HCT116 (cell line): Measurements from ENCODE around the gene GALNT17. TPM values are rescaled to one million over a fixed set of nuclear protein-coding genes. Genes with fewer than 3 reads are reported as not detected.

Experiments
- ATAC-seq: fragments of 200-7000 bp; cut with Tn5 transposase; 2 replicates; pipeline ENCODE4 v1.9.1; 2020; ENCODE audit warnings: mild to moderate bottlenecking, moderate library complexity
- BruUV-seq: library from RNA; stranded (reverse); fragments of 400-500 nt; replicated peaks from 2 replicates; lab custom pipeline; 2021; lab: Mats Ljungman, UMichigan
- CTCF ChIA-PET: fragments of 300-600 bp; sonication (Branson Sonifier 250); formaldehyde crosslinking; loops from one replicate; lab custom pipeline; 2021; ENCODE audit warnings: antibody characterized with exemption; lab: Charles Lee
- POLR2A ChIA-PET: fragments of 300-600, 350-600 bp; sonication (Branson Sonifier 250); formaldehyde crosslinking; loops from one replicate; lab custom pipeline; 2021; ENCODE audit warnings: antibody characterized with exemption; lab: Charles Lee
- RAD21 ChIA-PET, 2 experiments: fragments of 300-600 bp; sonication (Branson Sonifier 250); formaldehyde crosslinking; loops; one replicate each; lab custom pipeline; 2023; ENCODE audit warnings: low total read pairs in 2 of 2; ENCODE audit not compliant: uncharacterized antibody in 2 of 2, unreplicated experiment in 2 of 2, low non-redundant PET in 1 of 2; lab: Charles Lee
- DNase-seq: peaks from one replicate; pipeline ENCODE4 v3.0.0-alpha.2; 2010; ENCODE audit warnings: low read depth, low spot score
- H2AFZ ChIP-seq: fragments of 200-600 bp; shearing (Covaris generic), sonication (generic); 2 replicates; pipeline ENCODE4 v1.6.1; 2017; ENCODE audit warnings: low read depth, mixed run types, mixed read lengths, antibody characterized with exemption, low read length; ENCODE audit not compliant: poor library complexity, severe bottlenecking
- H3K27ac ChIP-seq: 2 replicates; pipeline ENCODE4 v1.5.1; 2012; ENCODE audit warnings: low read depth, low read length
- H3K27me3 ChIP-seq: fragments of 200-600 bp; sonication (generic); 2 replicates; pipeline ENCODE4 v1.6.1; 2016; ENCODE audit warnings: mixed run types, low read length, mixed read lengths; ENCODE audit not compliant: insufficient read depth
- H3K36me3 ChIP-seq, 2 experiments: fragments of 200-500 bp in 1 of 2; fragments of 200-600 bp in 1 of 2; sonication (Bioruptor generic) in 1 of 2; sonication (generic) in 1 of 2; 2 replicates each; pipeline versions ENCODE4 v1.5.1 to v1.6.1; 2014 to 2016; ENCODE audit warnings: low read length in 2 of 2, inconsistent platforms in 1 of 2, mixed read lengths in 1 of 2, mixed run types in 1 of 2; ENCODE audit not compliant: insufficient read depth in 2 of 2, control insufficient read depth in 1 of 2
- H3K4me1 ChIP-seq, 2 experiments: fragments of 200-600 bp in 1 of 2; sonication (generic) in 1 of 2; 2 replicates each; pipeline versions ENCODE4 v1.5.1 to v1.6.1; 2012 to 2017; ENCODE audit warnings: low read length in 2 of 2, inconsistent platforms in 1 of 2, mild to moderate bottlenecking in 1 of 2, mixed read lengths in 1 of 2, mixed run types in 1 of 2, moderate library complexity in 1 of 2; ENCODE audit not compliant: insufficient read depth in 2 of 2, control insufficient read depth in 1 of 2
- H3K4me2 ChIP-seq: fragments of 200-600 bp; sonication (generic); 2 replicates; pipeline ENCODE4 v1.6.1; 2017; ENCODE audit warnings: mixed run types, low read length, mixed read lengths
- H3K4me3 ChIP-seq, 2 experiments: fragments of 200-600 bp in 1 of 2; sonication (generic) in 1 of 2; replicated peaks in 1 of 2; 2 replicates each; pipeline ENCODE4 v1.5.1; 2011 to 2016; ENCODE audit warnings: low read length in 2 of 2, control low read depth in 1 of 2, low read depth in 1 of 2, mild to moderate bottlenecking in 1 of 2, mixed read lengths in 1 of 2, mixed run types in 1 of 2
- H3K79me2 ChIP-seq: fragments of 200-600 bp; sonication (generic); 2 replicates; pipeline ENCODE4 v1.6.1; 2017; ENCODE audit warnings: mild to moderate bottlenecking, mixed run types, low read length, moderate library complexity, mixed read lengths; ENCODE audit not compliant: insufficient read depth
- H3K9ac ChIP-seq: fragments of 200-600 bp; sonication (generic); 2 replicates; pipeline ENCODE4 v1.6.1; 2016; ENCODE audit warnings: low read length, mixed read lengths
- H3K9me2 ChIP-seq: fragments of 200-600 bp; sonication (generic), shearing (Covaris generic); 2 replicates; pipeline ENCODE4 v1.6.1; 2017; ENCODE audit warnings: mixed run types, mild to moderate bottlenecking, moderate library complexity; ENCODE audit not compliant: insufficient read depth
- H3K9me3 ChIP-seq, 2 experiments: fragments of 200-500 bp in 1 of 2; fragments of 200-600 bp in 1 of 2; sonication (Bioruptor generic) in 1 of 2; sonication (generic) in 1 of 2; 2 replicates each; pipeline ENCODE4 v1.6.1; 2014 to 2017; ENCODE audit warnings: low read length in 2 of 2, mixed read lengths in 2 of 2, inconsistent platforms in 1 of 2, low read depth in 1 of 2, mild to moderate bottlenecking in 1 of 2, mixed run types in 1 of 2, moderate library complexity in 1 of 2; ENCODE audit not compliant: control insufficient read depth in 1 of 2, insufficient read depth in 1 of 2
- H4K20me1 ChIP-seq: fragments of 200-600 bp; sonication (generic), shearing (Covaris generic); 2 replicates; pipeline ENCODE4 v1.6.1; 2017; ENCODE audit warnings: mixed run types, mild to moderate bottlenecking, moderate library complexity; ENCODE audit not compliant: insufficient read depth
- CBX3 ChIP-seq: IDR thresholded peaks from 2 replicates; pipeline ENCODE4 v1.6.1; 2012; ENCODE audit warnings: low read depth
- CEBPB ChIP-seq: IDR thresholded peaks from 2 replicates; pipeline ENCODE4 v1.6.1; 2012; ENCODE audit warnings: low read depth
- EZH2 ChIP-seq: fragments of 200-600 bp; sonication (generic); IDR thresholded peaks from 2 replicates; pipeline ENCODE4 v1.6.1; 2017; ENCODE audit warnings: antibody characterized with exemption, mixed run types
- POLR2AphosphoS5 ChIP-seq: IDR thresholded peaks from 2 replicates; pipeline ENCODE4 v1.6.1; 2011; ENCODE audit warnings: mild to moderate bottlenecking, low read depth, low read length, moderate library complexity
- RAD21 ChIP-seq: IDR thresholded peaks from 2 replicates; pipeline ENCODE4 v1.6.1; 2012; ENCODE audit warnings: low read depth, mild to moderate bottlenecking
- SIN3A ChIP-seq: IDR thresholded peaks from 2 replicates; pipeline ENCODE4 v1.6.1; 2012; ENCODE audit warnings: low read depth
- SP1 ChIP-seq: IDR thresholded peaks from 2 replicates; pipeline ENCODE4 v1.6.1; 2012; ENCODE audit warnings: low read depth
- YY1 ChIP-seq: IDR thresholded peaks from 2 replicates; pipeline ENCODE4 v1.6.1; 2011; ENCODE audit warnings: low read length, low read depth, moderate library complexity, mild to moderate bottlenecking; ENCODE audit not compliant: insufficient replicate concordance; ENCODE audit errors: extremely low read depth
- ZNF274 ChIP-seq: fragments of 200-500 bp; sonication (Bioruptor generic); IDR thresholded peaks from 2 replicates; pipeline ENCODE4 v1.6.1; 2014; ENCODE audit warnings: mild to moderate bottlenecking, low read depth, low read length, inconsistent platforms
- intact Hi-C: fragments of 100-400 bp; cut with micrococcal nuclease; formaldehyde crosslinking; loops from 2 replicates; pipeline ENCODE4 v1.10.0; 2022
- total RNA-seq: library from RNA; stranded (reverse); gene quantifications from one replicate; pipeline ENCODE4 v1.2.1, GENCODE V29; 2021; ENCODE audit not compliant: unreplicated experiment
- TF ChIP-seq, protein P1 (sequence below): IDR thresholded peaks from 2 replicates; pipeline ENCODE4 v1.6.1; 2011; ENCODE audit warnings: mild to moderate bottlenecking, low read length, moderate library complexity; ENCODE audit not compliant: insufficient replicate concordance; ENCODE audit errors: extremely low read depth
- TF ChIP-seq, protein P2 (sequence below): IDR thresholded peaks from 2 replicates; pipeline ENCODE4 v1.6.1; 2012; ENCODE audit warnings: low read depth

The GALNT17 gene
- total RNA-seq, 1 experiment from 2014 or later: not detected

DNA sequence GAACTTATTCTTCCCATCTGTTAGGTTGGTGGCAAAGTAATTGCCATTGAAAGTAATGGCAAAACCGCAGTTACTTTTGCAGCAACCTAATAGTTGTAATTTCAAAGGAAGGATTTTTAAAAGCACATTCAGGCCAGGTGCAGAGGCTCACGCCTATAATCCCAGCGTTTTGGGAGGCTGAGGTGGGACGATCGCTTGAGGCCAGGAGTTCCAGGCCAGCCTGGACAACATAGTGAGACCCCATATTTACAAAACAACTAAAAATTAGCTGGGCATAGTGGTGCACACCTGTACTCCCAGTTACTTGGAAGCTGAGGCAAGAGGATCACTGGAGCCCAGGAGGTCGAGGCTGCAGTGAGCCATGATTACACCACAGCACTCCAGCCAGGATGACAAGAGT, 374.9 kb downstream of the GALNT17 start:
- BruUV-seq: no TSS peak

More for the DNA sequence above, 374.9 kb downstream of the GALNT17 start:
- Histone ChIP-seq H3K4me3 (no peak overlapping the region), H3K36me3 (no peaks in the 10 kb centered on the region), H3K79me2 (no peaks in the 10 kb centered on the region), H3K9ac (no peak overlapping the region), H3K4me1 (no peaks in the 10 kb centered on the region), H3K9me2 (no peaks in the 10 kb centered on the region), H2AFZ (no peak overlapping the region), H3K27ac (no peak overlapping the region), H4K20me1 (no peaks in the 10 kb centered on the region), H3K9me3 (peaks cover 0 to 26% of the 10 kb centered on the region in 2 experiments; a peak in 1 of 4 replicates), H3K27me3 (no peaks in the 10 kb centered on the region), H3K4me2 (no peak overlapping the region)
- DNase-seq: no peak
- ChIA-PET POLR2A (no interaction called here), CTCF (no interaction called here), RAD21 (no interaction called here)
- no peak for ATAC-seq
- intact Hi-C loops: no loop called here
- TF ChIP-seq SIN3A (no peak), SP1 (no peak), POLR2AphosphoS5 (no peak), CEBPB (no peak), CBX3 (no peak), ZNF274 (no peak), RAD21 (no peak), YY1 (no peak), EZH2 (no peak)
- TF ChIP-seq, protein P1, sequence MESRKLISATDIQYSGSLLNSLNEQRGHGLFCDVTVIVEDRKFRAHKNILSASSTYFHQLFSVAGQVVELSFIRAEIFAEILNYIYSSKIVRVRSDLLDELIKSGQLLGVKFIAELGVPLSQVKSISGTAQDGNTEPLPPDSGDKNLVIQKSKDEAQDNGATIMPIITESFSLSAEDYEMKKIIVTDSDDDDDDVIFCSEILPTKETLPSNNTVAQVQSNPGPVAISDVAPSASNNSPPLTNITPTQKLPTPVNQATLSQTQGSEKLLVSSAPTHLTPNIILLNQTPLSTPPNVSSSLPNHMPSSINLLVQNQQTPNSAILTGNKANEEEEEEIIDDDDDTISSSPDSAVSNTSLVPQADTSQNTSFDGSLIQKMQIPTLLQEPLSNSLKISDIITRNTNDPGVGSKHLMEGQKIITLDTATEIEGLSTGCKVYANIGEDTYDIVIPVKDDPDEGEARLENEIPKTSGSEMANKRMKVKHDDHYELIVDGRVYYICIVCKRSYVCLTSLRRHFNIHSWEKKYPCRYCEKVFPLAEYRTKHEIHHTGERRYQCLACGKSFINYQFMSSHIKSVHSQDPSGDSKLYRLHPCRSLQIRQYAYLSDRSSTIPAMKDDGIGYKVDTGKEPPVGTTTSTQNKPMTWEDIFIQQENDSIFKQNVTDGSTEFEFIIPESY: no peak
- TF ChIP-seq, protein P2, sequence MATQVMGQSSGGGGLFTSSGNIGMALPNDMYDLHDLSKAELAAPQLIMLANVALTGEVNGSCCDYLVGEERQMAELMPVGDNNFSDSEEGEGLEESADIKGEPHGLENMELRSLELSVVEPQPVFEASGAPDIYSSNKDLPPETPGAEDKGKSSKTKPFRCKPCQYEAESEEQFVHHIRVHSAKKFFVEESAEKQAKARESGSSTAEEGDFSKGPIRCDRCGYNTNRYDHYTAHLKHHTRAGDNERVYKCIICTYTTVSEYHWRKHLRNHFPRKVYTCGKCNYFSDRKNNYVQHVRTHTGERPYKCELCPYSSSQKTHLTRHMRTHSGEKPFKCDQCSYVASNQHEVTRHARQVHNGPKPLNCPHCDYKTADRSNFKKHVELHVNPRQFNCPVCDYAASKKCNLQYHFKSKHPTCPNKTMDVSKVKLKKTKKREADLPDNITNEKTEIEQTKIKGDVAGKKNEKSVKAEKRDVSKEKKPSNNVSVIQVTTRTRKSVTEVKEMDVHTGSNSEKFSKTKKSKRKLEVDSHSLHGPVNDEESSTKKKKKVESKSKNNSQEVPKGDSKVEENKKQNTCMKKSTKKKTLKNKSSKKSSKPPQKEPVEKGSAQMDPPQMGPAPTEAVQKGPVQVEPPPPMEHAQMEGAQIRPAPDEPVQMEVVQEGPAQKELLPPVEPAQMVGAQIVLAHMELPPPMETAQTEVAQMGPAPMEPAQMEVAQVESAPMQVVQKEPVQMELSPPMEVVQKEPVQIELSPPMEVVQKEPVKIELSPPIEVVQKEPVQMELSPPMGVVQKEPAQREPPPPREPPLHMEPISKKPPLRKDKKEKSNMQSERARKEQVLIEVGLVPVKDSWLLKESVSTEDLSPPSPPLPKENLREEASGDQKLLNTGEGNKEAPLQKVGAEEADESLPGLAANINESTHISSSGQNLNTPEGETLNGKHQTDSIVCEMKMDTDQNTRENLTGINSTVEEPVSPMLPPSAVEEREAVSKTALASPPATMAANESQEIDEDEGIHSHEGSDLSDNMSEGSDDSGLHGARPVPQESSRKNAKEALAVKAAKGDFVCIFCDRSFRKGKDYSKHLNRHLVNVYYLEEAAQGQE: no peak
